Ishikawa (cell line): ENCODE data around the gene HS3ST4.

Experiments used
- CEBPB ChIP-seq: IDR thresholded peaks from 2 replicates; pipeline ENCODE4 v1.6.1; 2012
- CREB1 ChIP-seq: IDR thresholded peaks from 2 replicates; pipeline ENCODE4 v1.6.1; 2012; ENCODE audit warnings: low read depth
- EGR1 ChIP-seq: IDR thresholded peaks from 2 replicates; pipeline ENCODE4 v1.6.1; 2012
- EP300 ChIP-seq: IDR thresholded peaks from 2 replicates; pipeline ENCODE4 v1.6.1; 2012; ENCODE audit warnings: borderline replicate concordance
- FOXM1 ChIP-seq: IDR thresholded peaks from 2 replicates; pipeline ENCODE4 v1.6.1; 2012; ENCODE audit warnings: low read depth, borderline replicate concordance
- NFIC ChIP-seq: IDR thresholded peaks from 2 replicates; pipeline ENCODE4 v1.6.1; 2012
- RAD21 ChIP-seq: IDR thresholded peaks from 2 replicates; pipeline ENCODE4 v1.6.1; 2012; ENCODE audit warnings: low read depth
- REST ChIP-seq: IDR thresholded peaks from 2 replicates; pipeline ENCODE4 v1.6.1; 2012; ENCODE audit warnings: low read depth, mild to moderate bottlenecking
- TAF1 ChIP-seq: IDR thresholded peaks from 2 replicates; pipeline ENCODE4 v1.6.1; 2012; ENCODE audit warnings: low read depth, mild to moderate bottlenecking
- TCF12 ChIP-seq: IDR thresholded peaks from 2 replicates; pipeline ENCODE4 v1.6.1; 2012; ENCODE audit warnings: low read depth
- TEAD4 ChIP-seq: IDR thresholded peaks from 2 replicates; pipeline ENCODE4 v1.6.1; 2012
- USF1 ChIP-seq: IDR thresholded peaks from 2 replicates; pipeline ENCODE4 v1.6.1; 2012
- YY1 ChIP-seq: IDR thresholded peaks from 2 replicates; pipeline ENCODE4 v1.6.1; 2012; ENCODE audit warnings: low read depth
- ZBTB7A ChIP-seq: IDR thresholded peaks from 2 replicates; pipeline ENCODE4 v1.6.1; 2012; ENCODE audit warnings: low read depth
- TF ChIP-seq, protein P1 (sequence below): IDR thresholded peaks from 2 replicates; pipeline ENCODE4 v1.6.1; 2012

The HS3ST4 gene

DNA sequence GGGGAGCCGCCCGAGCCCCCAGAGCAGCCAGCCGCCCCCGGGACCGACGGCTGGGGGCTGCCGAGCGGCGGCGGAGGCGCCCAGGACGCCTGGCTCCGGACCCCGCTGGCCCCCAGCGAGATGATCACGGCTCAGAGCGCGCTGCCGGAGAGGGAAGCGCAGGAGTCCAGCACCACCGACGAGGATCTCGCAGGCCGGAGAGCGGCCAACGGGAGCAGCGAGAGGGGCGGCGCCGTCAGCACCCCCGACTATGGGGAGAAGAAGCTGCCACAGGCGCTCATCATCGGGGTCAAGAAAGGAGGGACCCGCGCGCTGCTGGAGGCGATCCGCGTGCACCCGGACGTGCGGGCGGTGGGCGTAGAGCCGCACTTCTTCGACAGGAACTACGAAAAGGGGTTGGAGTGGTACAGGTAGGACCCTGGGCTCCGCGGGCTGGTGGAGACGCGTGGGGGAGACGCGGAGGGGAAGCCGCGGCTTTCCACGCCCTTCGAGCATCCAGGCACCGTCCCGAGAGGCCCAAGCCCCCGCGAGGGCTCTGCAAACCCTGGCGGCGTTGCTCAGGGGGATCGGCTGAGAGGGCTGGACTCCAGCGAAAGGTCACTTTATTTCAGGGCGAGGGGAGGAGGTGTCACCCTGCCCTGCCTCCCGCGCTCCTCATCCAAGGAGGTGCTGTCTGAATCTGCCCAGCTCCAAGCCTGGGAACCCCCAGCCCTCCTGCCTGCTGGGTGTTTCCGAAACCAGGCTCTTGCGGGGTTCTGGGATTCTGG lies 1.2 kb downstream of the HS3ST4 start:
- TF ChIP-seq EGR1 (no peak), CREB1 (no peak), CEBPB (no peak)
- TF ChIP-seq, protein P1, sequence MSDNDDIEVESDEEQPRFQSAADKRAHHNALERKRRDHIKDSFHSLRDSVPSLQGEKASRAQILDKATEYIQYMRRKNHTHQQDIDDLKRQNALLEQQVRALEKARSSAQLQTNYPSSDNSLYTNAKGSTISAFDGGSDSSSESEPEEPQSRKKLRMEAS = no peak

DNA sequence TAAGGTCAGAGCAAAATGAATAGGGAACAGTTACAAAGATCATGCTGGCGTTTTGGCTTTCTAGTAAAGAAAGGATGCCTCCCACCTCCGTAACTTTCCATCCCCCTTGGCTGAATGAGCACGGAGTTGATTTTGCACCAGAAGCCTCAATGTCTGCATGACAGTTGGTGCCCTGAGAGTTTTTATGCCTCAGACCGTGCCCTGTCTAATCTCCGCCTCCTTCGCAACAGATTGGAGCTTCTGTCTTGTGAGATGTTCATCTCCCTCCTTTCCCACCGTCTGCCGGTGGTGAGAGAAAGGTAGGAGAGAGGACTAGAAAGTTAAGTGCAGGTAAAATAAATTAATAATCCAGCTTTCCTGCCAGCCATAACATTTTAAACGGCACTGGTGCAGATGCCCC lies 1.9 kb downstream of the HS3ST4 start:
- no peak for TF ChIP-seq REST
- no peak for TF ChIP-seq EGR1
- TF ChIP-seq FOXM1 = no peak
- TF ChIP-seq, protein P1 = no peak
- no peak for TF ChIP-seq CREB1
- no peak for TF ChIP-seq CEBPB
- no peak for TF ChIP-seq TCF12
- TF ChIP-seq YY1 = no peak
- no peak for TF ChIP-seq ZBTB7A
- no peak for TF ChIP-seq USF1
- TF ChIP-seq RAD21 = no peak
- no peak for TF ChIP-seq EP300
- TF ChIP-seq TAF1 = no peak
- no peak for TF ChIP-seq NFIC

DNA sequence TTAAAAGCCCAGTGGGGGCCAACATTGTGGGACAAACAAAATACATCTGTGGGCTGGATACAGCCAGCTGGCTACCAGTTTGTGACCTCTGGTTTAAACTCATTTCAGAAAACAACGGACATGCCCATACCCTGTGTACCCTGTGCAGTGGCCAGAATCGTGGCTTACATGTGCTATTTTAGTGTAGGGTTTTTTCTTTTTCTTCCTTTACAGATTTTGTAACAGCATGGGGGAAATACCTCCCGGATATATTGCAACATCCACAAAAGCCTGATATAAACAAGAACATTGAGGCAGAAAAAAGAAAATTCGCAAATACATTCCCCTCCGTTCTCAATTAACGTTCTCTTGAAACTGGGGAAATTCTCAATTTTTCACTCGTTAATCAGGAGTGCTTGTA lies 7.3 kb downstream of the HS3ST4 start:
- TF ChIP-seq TCF12 = no peak

GRCh38 chr16:25700547-25700946 lies 8.8 kb downstream of the HS3ST4 start:
- TF ChIP-seq EGR1 (no peak), YY1 (no peak), FOXM1 (no peak), CEBPB (no peak), TAF1 (no peak), TEAD4 (no peak), ZBTB7A (no peak), RAD21 (no peak), NFIC (no peak), REST (no peak), CREB1 (no peak), USF1 (no peak), TCF12 (no peak), EP300 (no peak)
- TF ChIP-seq, protein P1 = no peak

GRCh38 chr16:25707553-25707952 lies 15.8 kb downstream of the HS3ST4 start:
- TF ChIP-seq NFIC = no peak

DNA sequence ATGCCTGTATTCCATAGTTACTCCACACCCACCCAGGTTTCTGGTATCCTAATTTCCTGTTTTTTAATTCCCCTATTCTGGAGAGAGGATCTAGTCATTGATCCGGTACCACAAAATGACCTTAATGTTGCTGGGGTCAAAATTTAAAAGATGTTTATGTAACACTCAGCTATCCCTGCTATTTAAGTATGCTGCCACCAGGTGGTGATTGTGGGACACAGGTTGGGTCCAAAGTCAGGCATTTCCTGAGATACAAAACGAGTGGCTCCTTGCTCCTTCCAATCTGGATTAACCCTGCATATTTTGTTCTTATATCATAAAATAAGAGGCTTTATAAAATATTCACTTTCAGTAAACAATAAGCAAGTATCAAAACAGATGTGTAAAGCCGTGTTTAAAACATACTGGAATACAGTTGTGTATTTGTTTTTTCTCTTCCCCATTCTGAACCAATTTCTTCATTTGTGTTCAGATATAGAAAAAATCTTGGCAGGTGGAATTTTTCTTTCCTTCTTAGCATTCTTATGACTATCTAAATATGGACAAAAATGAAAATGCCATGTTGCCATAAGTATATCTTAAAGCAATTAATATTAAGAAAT lies 16.3 kb downstream of the HS3ST4 start:
- peak; percentile 40 for TF ChIP-seq RAD21
- TF ChIP-seq TCF12 = no peak

DNA sequence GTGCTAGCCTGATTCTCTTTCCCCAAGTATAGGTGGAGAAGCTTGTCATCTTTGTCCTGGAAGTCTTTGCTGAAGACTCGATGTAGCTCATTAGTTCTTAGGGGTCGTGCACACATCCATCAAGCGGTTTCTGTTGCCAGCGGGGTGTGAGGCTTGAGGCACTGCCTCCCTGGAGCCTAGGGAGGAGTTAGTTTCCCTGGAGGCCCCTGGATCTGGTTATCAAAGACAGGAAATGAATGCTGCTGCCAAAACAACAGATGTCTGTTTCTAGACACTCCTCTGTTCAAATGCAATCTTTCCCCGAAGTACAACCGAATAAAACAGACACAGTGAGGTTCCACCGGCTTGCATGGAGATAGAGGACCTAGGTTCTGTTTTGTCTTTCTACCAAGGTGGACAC lies 17.5 kb downstream of the HS3ST4 start:
- TF ChIP-seq RAD21 (no peak), YY1 (no peak), NFIC (no peak), EP300 (no peak), ZBTB7A (no peak)
- TF ChIP-seq, protein P1 = no peak
